ENCODE results near the gene FAAP100.
A peak's percentile ranks its signal among the peaks of the same experiment; 100 is the strongest.

Gene FAAP100

GRCh38 chr17:81553018-81553615 lies 964 bp upstream of the FAAP100 start:
- peak; percentile 70 to 72 for DNase-seq

DNA sequence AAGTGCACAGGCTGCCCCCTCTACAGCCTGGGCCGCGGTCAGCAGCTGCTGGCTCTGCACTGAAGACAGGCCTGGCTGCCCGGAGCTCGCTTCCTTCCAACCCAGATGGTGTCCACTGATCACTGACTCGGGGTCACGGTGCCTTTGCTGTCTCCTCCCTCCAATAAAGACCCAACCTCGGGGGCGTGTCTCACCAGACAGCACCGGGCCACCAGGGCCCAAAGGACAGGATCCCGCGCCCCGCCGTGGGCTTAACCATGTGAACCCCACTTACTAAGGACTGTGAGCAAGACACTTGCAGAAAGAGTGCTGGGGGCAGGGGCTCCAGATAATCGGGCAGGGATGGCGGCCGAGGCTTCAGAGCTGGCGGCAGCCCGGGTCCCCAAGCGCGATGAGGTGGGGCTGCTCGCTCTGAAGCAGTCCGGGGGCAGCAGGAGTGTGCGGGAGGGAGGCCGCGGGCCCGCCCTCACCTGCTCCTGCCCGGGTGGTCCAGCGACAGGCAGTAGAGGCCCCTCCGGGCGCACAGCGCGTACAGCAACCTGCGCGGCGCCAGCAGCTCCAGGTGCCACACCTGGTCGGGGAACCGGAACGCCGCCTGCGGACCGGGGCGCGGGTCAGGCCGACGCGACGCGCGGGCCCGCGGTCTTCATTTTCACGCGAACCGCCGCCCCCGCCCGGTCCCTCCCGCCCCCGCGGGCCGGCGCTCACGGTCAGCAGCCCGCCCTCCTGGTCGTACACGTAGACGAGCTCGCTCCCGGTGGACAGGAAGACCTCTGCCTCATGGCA lies 502 bp downstream of the FAAP100 start:
- peak in 1 of 2 donors; percentile 13 for DNase-seq

DNA sequence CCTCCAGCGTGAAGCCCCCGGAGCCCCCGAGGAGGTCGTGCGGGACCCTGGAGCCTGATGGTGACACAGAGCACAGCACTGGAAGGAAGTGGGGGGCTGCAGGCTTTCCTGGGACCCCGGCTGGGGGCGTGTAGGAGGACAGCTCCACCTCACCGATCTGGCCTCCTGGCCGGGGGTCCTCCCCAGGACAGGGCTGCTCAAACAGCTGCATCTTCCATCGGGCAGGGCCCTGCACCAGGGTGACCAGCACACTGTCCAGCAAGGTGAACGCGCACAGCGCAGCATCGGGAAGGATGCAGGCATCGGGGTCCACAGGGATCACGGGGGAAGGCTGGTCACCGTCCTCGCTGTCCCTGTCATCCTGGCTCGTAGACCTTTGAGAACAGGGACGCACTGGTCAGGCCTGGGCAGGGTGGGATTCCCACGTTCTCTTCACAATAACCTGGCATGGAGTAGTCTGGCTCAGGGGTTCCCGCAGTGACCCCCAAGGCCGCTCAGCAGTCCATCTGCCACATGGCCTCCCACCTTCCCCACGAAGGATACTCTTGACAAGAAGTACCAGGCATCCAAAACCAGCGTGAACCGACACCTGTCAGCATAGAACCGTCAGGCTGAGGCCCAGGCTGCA lies 1.2 kb downstream of the FAAP100 start:
- DNase-seq: no peak

DNA sequence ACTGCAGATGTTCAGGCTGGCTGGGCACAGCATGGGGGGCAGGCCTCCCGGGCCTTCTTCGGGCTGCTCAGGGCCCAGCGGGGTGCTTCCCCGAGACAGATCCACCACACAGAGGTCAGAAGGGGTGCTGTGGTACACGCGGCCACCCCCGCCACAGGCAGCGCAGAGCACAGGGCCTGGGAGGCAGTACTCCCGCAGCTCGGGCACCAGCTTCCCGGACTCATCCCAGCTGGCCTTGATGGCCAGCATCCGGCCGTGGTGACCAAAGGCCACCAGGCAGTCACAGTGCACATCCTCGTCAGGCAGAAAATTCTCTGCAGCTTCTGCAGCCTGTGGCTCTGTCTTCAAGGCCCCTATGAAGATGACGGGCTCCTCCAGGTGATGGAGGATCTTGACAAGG lies 1.9 kb downstream of the FAAP100 start:
- DNase-seq: no peak

DNA sequence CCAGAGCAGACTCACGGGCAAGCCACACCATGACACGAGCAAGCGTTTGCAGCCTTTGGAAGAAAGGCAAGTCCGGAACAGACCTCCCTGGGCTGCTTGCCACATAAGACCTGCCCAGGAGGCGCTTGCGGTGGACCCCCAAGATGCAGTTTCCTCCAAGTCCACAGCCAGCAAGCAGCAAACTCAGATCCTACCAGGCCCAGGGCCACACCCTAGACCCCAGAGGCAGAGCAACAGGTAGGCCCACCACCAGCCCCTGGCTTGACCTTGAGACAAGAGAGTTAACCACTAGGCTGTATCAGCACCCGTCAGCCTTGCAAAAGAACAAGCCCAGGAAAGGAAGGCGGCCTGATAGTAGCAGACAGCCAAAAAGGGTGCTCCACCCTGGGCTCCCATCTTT lies 2.3 kb downstream of the FAAP100 start:
- no peak for DNase-seq

DNA sequence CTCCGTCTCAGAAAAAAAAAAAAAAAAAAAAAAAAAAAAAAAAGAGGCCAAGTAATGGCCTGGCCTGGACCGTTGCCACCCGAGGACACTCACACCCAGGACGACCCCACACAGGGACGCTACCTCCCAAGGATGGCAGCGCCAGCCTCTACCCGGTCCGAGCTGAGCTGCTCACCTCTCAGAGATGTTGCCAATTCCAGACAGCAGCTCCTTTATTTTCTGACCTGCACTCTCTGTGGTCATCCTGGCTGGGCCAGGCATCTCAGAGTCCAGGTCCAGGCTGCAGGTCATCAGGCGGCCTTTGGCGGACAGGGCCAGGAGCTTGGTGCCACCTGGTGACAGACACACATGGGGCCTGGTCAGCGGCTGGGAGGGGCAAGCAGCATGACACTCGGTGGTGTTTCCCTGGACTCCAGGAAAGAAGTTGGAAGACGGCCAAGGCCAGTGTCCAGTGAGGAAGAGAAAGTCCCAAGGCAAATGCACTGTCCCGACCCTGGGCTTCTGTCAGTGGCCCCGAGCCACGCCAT lies 3.1 kb downstream of the FAAP100 start:
- DNase-seq: no peak

DNA sequence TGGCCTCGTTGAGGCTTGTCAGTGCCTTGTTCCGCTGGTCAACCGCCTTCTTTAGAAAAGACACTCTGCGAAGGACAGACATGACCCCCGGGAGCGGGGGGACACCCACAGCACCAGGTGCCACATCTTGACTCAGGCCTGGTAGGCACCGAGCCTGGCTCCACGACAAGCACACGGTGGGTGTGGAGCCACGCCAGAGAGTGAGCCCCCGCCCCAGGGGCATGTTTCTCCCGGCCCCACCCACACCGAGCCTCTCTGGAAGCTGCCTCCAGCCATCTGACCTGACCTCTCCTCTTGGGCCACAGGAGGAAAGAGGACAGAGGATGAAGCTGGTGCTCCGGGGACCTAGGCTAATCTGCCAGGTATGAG lies 4.6 kb downstream of the FAAP100 start:
- DNase-seq: no peak

GRCh38 chr17:81546906-81547613 lies 5.1 kb downstream of the FAAP100 start:
- DNase-seq: no peak

- DNase-seq: no peak
These were observed 6.8 kb downstream of the FAAP100 start for GRCh38 chr17:81545160-81545949.

GRCh38 chr17:81544281-81544974 lies 7.7 kb downstream of the FAAP100 start:
- DNase-seq: no peak

GRCh38 chr17:81543756-81544155 lies 8.4 kb downstream of the FAAP100 start:
- DNase-seq: no peak

- DNase-seq: no peak
These were observed 8.8 kb downstream of the FAAP100 start for GRCh38 chr17:81543339-81543675.

GRCh38 chr17:81542431-81543338 lies 9.5 kb downstream of the FAAP100 start:
- DNase-seq: no peak

DNA sequence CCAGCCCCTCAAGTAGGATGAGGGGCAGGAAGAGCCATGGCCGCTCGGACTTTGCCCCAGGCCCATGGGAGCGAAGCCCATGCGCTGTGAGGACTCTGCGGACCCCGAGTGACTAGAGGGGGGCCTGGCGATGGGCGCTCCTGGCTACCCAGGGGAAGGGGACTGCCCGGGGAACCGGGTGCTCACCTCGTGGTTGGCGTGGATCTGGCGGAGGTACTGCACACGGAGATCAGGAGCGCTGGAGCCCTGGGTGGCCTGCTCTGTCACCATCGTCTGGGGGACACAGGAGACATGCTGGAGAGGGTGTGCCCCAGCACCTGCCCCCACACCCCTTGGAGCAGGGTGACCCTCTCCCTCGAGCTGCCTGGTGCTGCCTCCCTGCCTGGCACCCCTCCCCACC lies 11.0 kb downstream of the FAAP100 start:
- DNase-seq: no peak

GRCh38 chr17:81540676-81541027 lies 11.5 kb downstream of the FAAP100 start:
- no peak for DNase-seq

GRCh38 chr17:81539961-81540675 lies 12.0 kb downstream of the FAAP100 start:
- DNase-seq: no peak

DNA sequence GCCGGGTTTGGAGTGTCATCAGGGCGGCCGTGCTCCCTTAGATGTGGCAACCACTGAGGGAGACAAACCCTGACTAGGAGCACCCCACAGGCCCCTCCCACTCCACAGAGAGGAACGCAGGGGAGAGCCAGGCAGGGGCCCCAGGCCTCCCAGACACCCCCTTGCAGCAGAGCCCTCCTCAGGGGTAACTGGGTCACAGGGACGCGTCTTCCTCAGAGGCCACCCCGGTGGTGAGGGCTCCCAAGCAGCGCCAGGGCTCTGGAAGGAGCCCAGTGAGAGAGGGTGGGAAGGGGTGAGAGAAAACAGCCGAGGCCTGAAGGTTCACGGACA lies 12.6 kb downstream of the FAAP100 start:
- DNase-seq: no peak

DNA sequence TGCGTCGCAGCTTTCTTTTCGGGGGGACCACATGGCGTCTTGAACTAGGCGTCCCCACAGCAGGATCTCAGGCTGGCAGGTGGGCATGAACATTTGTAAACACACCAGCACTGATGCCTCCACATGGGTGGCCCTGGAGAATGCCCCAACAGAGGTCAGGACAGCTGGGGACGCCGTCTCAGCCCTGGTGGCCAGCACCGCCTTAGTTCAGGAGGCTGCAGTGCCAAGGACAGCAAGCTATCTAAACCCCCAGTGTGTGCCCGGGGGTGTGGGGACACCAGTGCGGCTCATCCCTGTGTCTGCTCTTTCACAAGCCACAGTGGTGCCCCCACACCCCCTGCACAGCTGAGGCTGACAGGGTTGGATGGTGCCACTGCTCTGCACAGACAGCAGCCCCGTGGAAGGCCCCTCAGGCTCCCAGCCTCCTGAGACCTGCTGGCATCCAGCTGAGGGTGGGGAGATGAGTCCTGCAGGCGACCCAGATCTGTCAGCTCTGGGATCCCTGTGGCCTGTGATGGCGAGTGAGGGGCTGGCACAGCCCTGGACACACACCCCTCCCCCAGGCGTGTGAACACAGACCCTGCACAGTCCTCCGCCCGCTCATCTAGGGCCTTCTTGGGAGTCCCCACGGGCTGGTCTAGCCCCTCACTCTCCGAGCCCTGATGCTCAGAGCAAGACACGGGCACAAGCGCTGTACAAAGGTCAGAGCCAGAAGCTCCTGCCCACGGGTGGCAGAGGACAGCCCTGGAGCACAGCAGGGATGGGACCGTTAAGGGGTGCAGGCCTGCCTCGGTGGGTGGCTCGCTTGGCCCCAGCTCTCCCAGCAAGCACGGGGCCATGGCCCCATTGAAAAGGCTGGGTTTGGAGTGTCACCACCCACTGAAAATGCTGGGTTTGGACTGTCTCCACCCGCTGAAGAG lies 13.2 kb downstream of the FAAP100 start:
- no peak for DNase-seq

- no peak for DNase-seq
These were observed 14.1 kb downstream of the FAAP100 start for GRCh38 chr17:81537856-81538555.
